HCT116 (cell line): ENCODE measurements around the gene CAT. TPM values are rescaled to one million over a fixed set of nuclear protein-coding genes. Genes with fewer than 3 reads are reported as not detected.

Experiments used
- ATAC-seq: fragments of 200-7000 bp; cut with Tn5 transposase; 2 replicates; pipeline ENCODE4 v1.9.1; 2020; ENCODE audit warnings: mild to moderate bottlenecking, moderate library complexity
- BruUV-seq: library from RNA; stranded (reverse); fragments of 400-500 nt; replicated peaks from 2 replicates; lab custom pipeline; 2021; lab: Mats Ljungman, UMichigan
- CTCF ChIA-PET: fragments of 300-600 bp; sonication (Branson Sonifier 250); formaldehyde crosslinking; loops from one replicate; lab custom pipeline; 2021; ENCODE audit warnings: antibody characterized with exemption; lab: Charles Lee
- POLR2A ChIA-PET: fragments of 300-600, 350-600 bp; sonication (Branson Sonifier 250); formaldehyde crosslinking; loops from one replicate; lab custom pipeline; 2021; ENCODE audit warnings: antibody characterized with exemption; lab: Charles Lee
- RAD21 ChIA-PET, 2 experiments: fragments of 300-600 bp; sonication (Branson Sonifier 250); formaldehyde crosslinking; loops; one replicate each; lab custom pipeline; 2023; ENCODE audit warnings: low total read pairs in 2 of 2; ENCODE audit not compliant: uncharacterized antibody in 2 of 2, unreplicated experiment in 2 of 2, low non-redundant PET in 1 of 2; lab: Charles Lee
- DNase-seq: peaks from one replicate; pipeline ENCODE4 v3.0.0-alpha.2; 2010; ENCODE audit warnings: low read depth, low spot score
- H2AFZ ChIP-seq: fragments of 200-600 bp; shearing (Covaris generic), sonication (generic); 2 replicates; pipeline ENCODE4 v1.6.1; 2017; ENCODE audit warnings: low read depth, mixed run types, mixed read lengths, antibody characterized with exemption, low read length; ENCODE audit not compliant: poor library complexity, severe bottlenecking
- H3K27ac ChIP-seq: 2 replicates; pipeline ENCODE4 v1.5.1; 2012; ENCODE audit warnings: low read depth, low read length
- H3K27me3 ChIP-seq: fragments of 200-600 bp; sonication (generic); 2 replicates; pipeline ENCODE4 v1.6.1; 2016; ENCODE audit warnings: mixed run types, low read length, mixed read lengths; ENCODE audit not compliant: insufficient read depth
- H3K36me3 ChIP-seq, 2 experiments: fragments of 200-500 bp in 1 of 2; fragments of 200-600 bp in 1 of 2; sonication (Bioruptor generic) in 1 of 2; sonication (generic) in 1 of 2; 2 replicates each; pipeline versions ENCODE4 v1.5.1 to v1.6.1; 2014 to 2016; ENCODE audit warnings: low read length in 2 of 2, inconsistent platforms in 1 of 2, mixed read lengths in 1 of 2, mixed run types in 1 of 2; ENCODE audit not compliant: insufficient read depth in 2 of 2, control insufficient read depth in 1 of 2
- H3K4me1 ChIP-seq, 2 experiments: fragments of 200-600 bp in 1 of 2; sonication (generic) in 1 of 2; 2 replicates each; pipeline versions ENCODE4 v1.5.1 to v1.6.1; 2012 to 2017; ENCODE audit warnings: low read length in 2 of 2, inconsistent platforms in 1 of 2, mild to moderate bottlenecking in 1 of 2, mixed read lengths in 1 of 2, mixed run types in 1 of 2, moderate library complexity in 1 of 2; ENCODE audit not compliant: insufficient read depth in 2 of 2, control insufficient read depth in 1 of 2
- H3K4me2 ChIP-seq: fragments of 200-600 bp; sonication (generic); 2 replicates; pipeline ENCODE4 v1.6.1; 2017; ENCODE audit warnings: mixed run types, low read length, mixed read lengths
- H3K4me3 ChIP-seq, 2 experiments: fragments of 200-600 bp in 1 of 2; sonication (generic) in 1 of 2; replicated peaks in 1 of 2; 2 replicates each; pipeline ENCODE4 v1.5.1; 2011 to 2016; ENCODE audit warnings: low read length in 2 of 2, control low read depth in 1 of 2, low read depth in 1 of 2, mild to moderate bottlenecking in 1 of 2, mixed read lengths in 1 of 2, mixed run types in 1 of 2
- H3K79me2 ChIP-seq: fragments of 200-600 bp; sonication (generic); 2 replicates; pipeline ENCODE4 v1.6.1; 2017; ENCODE audit warnings: mild to moderate bottlenecking, mixed run types, low read length, moderate library complexity, mixed read lengths; ENCODE audit not compliant: insufficient read depth
- H3K9ac ChIP-seq: fragments of 200-600 bp; sonication (generic); 2 replicates; pipeline ENCODE4 v1.6.1; 2016; ENCODE audit warnings: low read length, mixed read lengths
- H3K9me2 ChIP-seq: fragments of 200-600 bp; sonication (generic), shearing (Covaris generic); 2 replicates; pipeline ENCODE4 v1.6.1; 2017; ENCODE audit warnings: mixed run types, mild to moderate bottlenecking, moderate library complexity; ENCODE audit not compliant: insufficient read depth
- H3K9me3 ChIP-seq, 2 experiments: fragments of 200-500 bp in 1 of 2; fragments of 200-600 bp in 1 of 2; sonication (Bioruptor generic) in 1 of 2; sonication (generic) in 1 of 2; 2 replicates each; pipeline ENCODE4 v1.6.1; 2014 to 2017; ENCODE audit warnings: low read length in 2 of 2, mixed read lengths in 2 of 2, inconsistent platforms in 1 of 2, low read depth in 1 of 2, mild to moderate bottlenecking in 1 of 2, mixed run types in 1 of 2, moderate library complexity in 1 of 2; ENCODE audit not compliant: control insufficient read depth in 1 of 2, insufficient read depth in 1 of 2
- H4K20me1 ChIP-seq: fragments of 200-600 bp; sonication (generic), shearing (Covaris generic); 2 replicates; pipeline ENCODE4 v1.6.1; 2017; ENCODE audit warnings: mixed run types, mild to moderate bottlenecking, moderate library complexity; ENCODE audit not compliant: insufficient read depth
- CBX3 ChIP-seq: IDR thresholded peaks from 2 replicates; pipeline ENCODE4 v1.6.1; 2012; ENCODE audit warnings: low read depth
- CEBPB ChIP-seq: IDR thresholded peaks from 2 replicates; pipeline ENCODE4 v1.6.1; 2012; ENCODE audit warnings: low read depth
- ELF1 ChIP-seq: IDR thresholded peaks from 2 replicates; pipeline ENCODE4 v1.6.1; 2012; ENCODE audit warnings: low read depth, borderline replicate concordance
- EZH2 ChIP-seq: fragments of 200-600 bp; sonication (generic); IDR thresholded peaks from 2 replicates; pipeline ENCODE4 v1.6.1; 2017; ENCODE audit warnings: antibody characterized with exemption, mixed run types
- EZH2phosphoT487 ChIP-seq: fragments of 200-600 bp; IDR thresholded peaks from 2 replicates; pipeline ENCODE4 v1.6.1; 2018; ENCODE audit warnings: antibody characterized with exemption, borderline replicate concordance
- POLR2AphosphoS5 ChIP-seq: IDR thresholded peaks from 2 replicates; pipeline ENCODE4 v1.6.1; 2011; ENCODE audit warnings: mild to moderate bottlenecking, low read depth, low read length, moderate library complexity
- RAD21 ChIP-seq: IDR thresholded peaks from 2 replicates; pipeline ENCODE4 v1.6.1; 2012; ENCODE audit warnings: low read depth, mild to moderate bottlenecking
- REST ChIP-seq: IDR thresholded peaks from 2 replicates; pipeline ENCODE4 v1.6.1; 2012; ENCODE audit warnings: low read depth
- SIN3A ChIP-seq: IDR thresholded peaks from 2 replicates; pipeline ENCODE4 v1.6.1; 2012; ENCODE audit warnings: low read depth
- SRF ChIP-seq: IDR thresholded peaks from 2 replicates; pipeline ENCODE4 v1.6.1; 2012; ENCODE audit warnings: low read depth
- YY1 ChIP-seq: IDR thresholded peaks from 2 replicates; pipeline ENCODE4 v1.6.1; 2011; ENCODE audit warnings: low read length, low read depth, moderate library complexity, mild to moderate bottlenecking; ENCODE audit not compliant: insufficient replicate concordance; ENCODE audit errors: extremely low read depth
- ZFX ChIP-seq: fragments of 450-650 bp; IDR thresholded peaks from 2 replicates; pipeline ENCODE4 v1.6.1; 2017
- ZNF274 ChIP-seq: fragments of 200-500 bp; sonication (Bioruptor generic); IDR thresholded peaks from 2 replicates; pipeline ENCODE4 v1.6.1; 2014; ENCODE audit warnings: mild to moderate bottlenecking, low read depth, low read length, inconsistent platforms
- intact Hi-C: fragments of 100-400 bp; cut with micrococcal nuclease; formaldehyde crosslinking; loops from 2 replicates; pipeline ENCODE4 v1.10.0; 2022
- total RNA-seq: library from RNA; stranded (reverse); gene quantifications from one replicate; pipeline ENCODE4 v1.2.1, GENCODE V29; 2021; ENCODE audit not compliant: unreplicated experiment
- TF ChIP-seq, protein P1 (sequence below): IDR thresholded peaks from 2 replicates; pipeline ENCODE4 v1.6.1; 2012
- TF ChIP-seq, protein P2 (sequence below): IDR thresholded peaks from 2 replicates; pipeline ENCODE4 v1.6.1; 2012
- TF ChIP-seq, protein P3 (sequence below): IDR thresholded peaks from 2 replicates; pipeline ENCODE4 v1.6.1; 2011; ENCODE audit warnings: mild to moderate bottlenecking, low read length, moderate library complexity; ENCODE audit not compliant: insufficient replicate concordance; ENCODE audit errors: extremely low read depth

Gene CAT
- total RNA-seq, 1 experiment from 2014 or later, result 50.9 TPM

DNA sequence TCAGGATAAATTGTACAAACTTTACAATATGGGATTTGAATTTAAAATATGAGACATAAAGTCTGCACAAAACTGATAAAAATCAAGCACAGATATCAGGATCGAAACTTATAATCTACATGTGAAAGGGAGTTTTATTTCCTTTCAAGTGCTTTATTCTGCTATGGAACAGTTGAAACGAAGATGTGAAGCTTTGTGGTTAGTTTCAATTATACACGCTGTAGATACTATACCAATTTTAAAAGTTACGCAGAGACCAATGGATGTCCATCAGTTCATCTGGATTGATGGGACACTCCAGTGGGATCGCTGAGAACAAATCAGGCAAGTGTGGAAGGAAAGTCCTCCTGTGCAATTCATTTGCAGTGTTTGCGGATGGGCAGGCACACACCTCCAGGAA lies 34.5 kb upstream of the CAT start:
- no peak for ATAC-seq
- RAD21 ChIA-PET, result no interaction called here
- intact Hi-C loops, result no loop called here
- no TSS peak for BruUV-seq
- Histone ChIP-seq H3K9ac (no peak overlapping the region), H3K79me2 (no peaks in the 10 kb centered on the region), H3K27ac (no peak overlapping the region), H3K9me3 (no peaks in the 10 kb centered on the region), H3K36me3 (no peaks in the 10 kb centered on the region), H3K27me3 (no peaks in the 10 kb centered on the region), H3K4me3 (no peak overlapping the region), H3K4me2 (no peak overlapping the region), H3K9me2 (no peaks in the 10 kb centered on the region), H4K20me1 (no peaks in the 10 kb centered on the region), H2AFZ (no peak overlapping the region), H3K4me1 (no peaks in the 10 kb centered on the region)
- CTCF ChIA-PET, result no interaction called here
- no peak for DNase-seq
- POLR2A ChIA-PET, result no interaction called here
- TF ChIP-seq, protein P1, sequence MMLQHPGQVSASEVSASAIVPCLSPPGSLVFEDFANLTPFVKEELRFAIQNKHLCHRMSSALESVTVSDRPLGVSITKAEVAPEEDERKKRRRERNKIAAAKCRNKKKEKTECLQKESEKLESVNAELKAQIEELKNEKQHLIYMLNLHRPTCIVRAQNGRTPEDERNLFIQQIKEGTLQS, result no peak
- no peak for TF ChIP-seq ELF1
- no peak for TF ChIP-seq SIN3A
- no peak for TF ChIP-seq EZH2phosphoT487
- TF ChIP-seq ZFX, result no peak
- TF ChIP-seq POLR2AphosphoS5, result no peak
- no peak for TF ChIP-seq SRF
- TF ChIP-seq, protein P2, sequence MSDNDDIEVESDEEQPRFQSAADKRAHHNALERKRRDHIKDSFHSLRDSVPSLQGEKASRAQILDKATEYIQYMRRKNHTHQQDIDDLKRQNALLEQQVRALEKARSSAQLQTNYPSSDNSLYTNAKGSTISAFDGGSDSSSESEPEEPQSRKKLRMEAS, result no peak
- no peak for TF ChIP-seq YY1
- TF ChIP-seq REST, result no peak
- TF ChIP-seq RAD21, result no peak
- TF ChIP-seq EZH2, result no peak
- TF ChIP-seq, protein P3, sequence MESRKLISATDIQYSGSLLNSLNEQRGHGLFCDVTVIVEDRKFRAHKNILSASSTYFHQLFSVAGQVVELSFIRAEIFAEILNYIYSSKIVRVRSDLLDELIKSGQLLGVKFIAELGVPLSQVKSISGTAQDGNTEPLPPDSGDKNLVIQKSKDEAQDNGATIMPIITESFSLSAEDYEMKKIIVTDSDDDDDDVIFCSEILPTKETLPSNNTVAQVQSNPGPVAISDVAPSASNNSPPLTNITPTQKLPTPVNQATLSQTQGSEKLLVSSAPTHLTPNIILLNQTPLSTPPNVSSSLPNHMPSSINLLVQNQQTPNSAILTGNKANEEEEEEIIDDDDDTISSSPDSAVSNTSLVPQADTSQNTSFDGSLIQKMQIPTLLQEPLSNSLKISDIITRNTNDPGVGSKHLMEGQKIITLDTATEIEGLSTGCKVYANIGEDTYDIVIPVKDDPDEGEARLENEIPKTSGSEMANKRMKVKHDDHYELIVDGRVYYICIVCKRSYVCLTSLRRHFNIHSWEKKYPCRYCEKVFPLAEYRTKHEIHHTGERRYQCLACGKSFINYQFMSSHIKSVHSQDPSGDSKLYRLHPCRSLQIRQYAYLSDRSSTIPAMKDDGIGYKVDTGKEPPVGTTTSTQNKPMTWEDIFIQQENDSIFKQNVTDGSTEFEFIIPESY, result no peak
- TF ChIP-seq ZNF274, result no peak
- TF ChIP-seq CBX3, result no peak
- no peak for TF ChIP-seq CEBPB
